ENCODE data around the gene SCN10A.

Gene SCN10A

DNA sequence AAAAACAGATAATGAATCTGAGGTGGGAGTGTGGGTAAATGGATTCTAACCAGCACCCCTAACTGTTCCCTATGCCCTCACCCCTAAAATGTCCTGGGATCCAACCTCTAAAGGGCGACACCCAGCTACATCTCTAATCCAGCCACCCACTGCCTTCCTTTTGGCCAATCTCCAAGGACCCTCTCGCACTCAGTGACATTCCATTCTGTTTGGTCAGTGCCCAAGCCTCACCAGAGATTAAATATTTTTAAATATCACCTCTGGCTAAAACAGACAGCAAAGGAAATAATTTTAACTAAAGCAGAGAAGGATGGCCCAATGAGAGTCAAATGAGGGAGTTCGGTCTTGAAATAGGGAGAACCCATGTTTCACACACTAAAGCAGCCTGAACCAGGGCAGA, 19.9 kb upstream of the SCN10A start:
- no peak overlapping the region for H3K4me3 ChIP-seq (ENCODE audit: low read depth, low read length)
- TF ChIP-seq CTCF (IDR thresholded peaks at IDR 0.05; ENCODE audit: low read depth, low read length, missing control alignments): no peak
- DNase-seq (ENCODE audit: low read depth): no peak

DNA sequence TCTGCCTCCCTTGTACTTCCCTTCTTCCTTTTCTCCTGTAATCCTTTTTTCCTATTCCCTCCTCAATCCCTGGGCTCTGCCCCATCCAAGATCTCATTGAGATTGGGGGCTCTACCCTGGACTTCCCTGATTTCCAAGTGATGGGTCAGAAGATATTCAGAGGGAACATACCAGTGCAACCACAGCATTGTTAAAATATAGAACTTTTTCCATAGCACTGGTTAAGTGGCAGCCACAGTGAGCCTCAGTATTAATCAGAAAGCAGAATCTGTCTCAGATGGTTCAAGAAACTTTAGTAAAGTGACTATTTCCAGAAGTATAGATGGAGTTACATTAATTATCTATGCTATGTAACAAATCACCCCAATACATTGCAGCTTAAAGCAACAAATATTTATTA, 18.7 kb upstream of the SCN10A start:
- no peak overlapping the region for H3K4me3 ChIP-seq (ENCODE audit: low read depth, low read length)
- TF ChIP-seq CTCF (IDR thresholded peaks at IDR 0.05; ENCODE audit: low read depth, low read length, missing control alignments): no peak
- DNase-seq (ENCODE audit: low read depth): no peak

DNA sequence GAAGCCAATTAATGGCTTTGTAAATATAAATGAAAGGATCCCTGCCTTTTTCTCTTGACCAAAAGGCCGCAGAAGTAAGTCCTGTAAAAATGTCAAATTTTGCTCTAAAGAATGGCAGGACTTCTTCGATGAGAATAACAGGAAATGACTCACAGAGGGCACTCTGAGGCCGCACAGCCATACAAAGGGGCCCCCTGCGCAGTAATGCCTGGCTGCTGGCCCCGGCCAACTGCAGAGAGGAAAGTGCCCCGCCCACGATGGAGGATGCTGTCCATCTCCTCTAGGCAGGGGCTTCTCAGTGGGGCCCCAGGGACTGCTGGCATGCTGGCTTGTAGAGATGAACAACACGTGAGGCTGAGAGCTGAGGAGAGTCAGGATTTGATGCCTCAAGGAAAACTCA, 18.1 kb upstream of the SCN10A start:
- no peak for DNase-seq (ENCODE audit: low read depth)
- no peak for TF ChIP-seq CTCF (IDR thresholded peaks at IDR 0.05; ENCODE audit: low read depth, low read length, missing control alignments)
- no peak overlapping the region for H3K4me3 ChIP-seq (ENCODE audit: low read depth, low read length)

- no peak for DNase-seq (ENCODE audit: low read depth)
- TF ChIP-seq CTCF (IDR thresholded peaks at IDR 0.05; ENCODE audit: low read depth, low read length, missing control alignments): no peak
- H3K4me3 ChIP-seq (ENCODE audit: low read depth, low read length): no peak overlapping the region
Measured at GRCh38 chr3:38829404-38829803, 13.4 kb upstream of the SCN10A start.

GRCh38 chr3:38828681-38829080, 12.7 kb upstream of the SCN10A start:
- TF ChIP-seq CTCF (IDR thresholded peaks at IDR 0.05; ENCODE audit: low read depth, low read length, missing control alignments): no peak
- no peak overlapping the region for H3K4me3 ChIP-seq (ENCODE audit: low read depth, low read length)
- DNase-seq (ENCODE audit: low read depth): no peak

DNA sequence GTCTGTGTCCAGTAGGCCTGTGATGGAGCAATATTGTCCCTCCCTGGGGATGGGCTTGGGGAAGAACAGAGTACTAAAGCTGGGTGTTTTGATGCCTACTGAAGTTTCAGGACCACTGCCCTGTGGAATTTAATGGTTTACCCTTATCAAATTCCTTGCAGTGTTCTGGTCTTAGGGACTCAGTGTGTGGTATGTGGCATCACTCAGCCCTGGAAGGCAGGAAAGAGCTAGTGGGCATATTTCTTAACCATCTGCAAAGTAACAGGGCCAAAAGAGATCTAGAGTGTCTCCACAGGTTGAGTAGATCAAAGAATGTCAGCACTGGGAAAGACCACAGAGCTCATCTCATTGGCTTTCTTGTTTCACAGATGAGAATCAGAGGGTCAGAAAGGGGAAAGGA, 11.8 kb upstream of the SCN10A start:
- DNase-seq (ENCODE audit: low read depth): no peak
- no peak for TF ChIP-seq CTCF (IDR thresholded peaks at IDR 0.05; ENCODE audit: low read depth, low read length, missing control alignments)
- no peak overlapping the region for H3K4me3 ChIP-seq (ENCODE audit: low read depth, low read length)

DNA sequence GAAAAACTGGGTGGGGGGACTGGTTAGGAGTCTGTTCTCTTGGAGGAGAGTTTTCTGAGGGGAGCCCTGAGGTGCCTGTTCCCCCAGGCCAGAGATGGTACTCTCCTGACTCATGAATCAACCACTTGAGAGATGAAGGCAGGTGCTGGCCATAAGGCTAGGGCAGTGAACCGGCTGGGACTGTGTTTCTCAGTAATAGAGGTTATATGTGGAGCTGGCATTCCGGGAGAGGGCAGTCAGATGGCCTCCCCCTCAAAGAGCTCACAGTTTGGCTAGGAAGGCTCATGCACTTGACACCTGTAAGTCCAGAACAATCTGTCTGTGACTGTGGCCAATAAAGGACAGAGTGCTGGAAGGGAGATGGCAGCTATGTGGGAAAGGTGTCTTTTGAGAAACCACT, 10.0 kb upstream of the SCN10A start:
- no peak for DNase-seq (ENCODE audit: low read depth)
- TF ChIP-seq CTCF (IDR thresholded peaks at IDR 0.05; ENCODE audit: low read depth, low read length, missing control alignments): no peak
- H3K4me3 ChIP-seq (ENCODE audit: low read depth, low read length): no peak overlapping the region

Measured in GM12864 (cell line).